ENCODE results near the gene NATD1. TPM values are rescaled to one million over a fixed set of nuclear protein-coding genes. Genes with fewer than 3 reads are reported as not detected.

NATD1 gene
- total RNA-seq, 4 donors from 2014 or later = 2.4 to 5.1 (median 3.2) TPM

- TF ChIP-seq CTCF (IDR thresholded peaks at IDR 0.05) (no peak), POLR2A (IDR thresholded peaks at IDR 0.05) (no peak)
- no peaks in the 10 kb centered on the region for H3K9me3 ChIP-seq
- H3K27me3 ChIP-seq = peaks cover 0 to 5% (median 0%) of the 10 kb centered on the region in 4 donors
- H3K4me3 ChIP-seq = no peak overlapping the region
- intact Hi-C loops (cut with DNase I) = loop anchor here (10.0 kb wide), 1 partner anchor 1232 kb away; no protein-coding TSS in a partner anchor
- no peak for DNase-seq
- H3K27ac ChIP-seq = no peak overlapping the region
- peaks cover 21 to 70% (median 33%) of the 10 kb centered on the region in 3 donors for H3K4me1 ChIP-seq
- WGBS, 2 donors = 78 to 79% methylated on average over 14 to 17 of the region's 20 CpGs
- peaks cover 0 to 35% (median 0%) of the 10 kb centered on the region in 3 donors for H3K36me3 ChIP-seq
Measured at GRCh38 chr17:21292867-21293830, 39.9 kb upstream of the NATD1 start.

- Histone ChIP-seq H3K4me3 (no peak overlapping the region), H3K9me3 (no peaks in the 10 kb centered on the region), H3K27ac (no peak overlapping the region), H3K27me3 (peaks cover 0 to 5% (median 0%) of the 10 kb centered on the region in 4 donors), H3K36me3 (peaks cover 0 to 29% (median 0%) of the 10 kb centered on the region in 3 donors), H3K4me1 (peaks cover 34 to 77% (median 44%) of the 10 kb centered on the region in 3 donors)
- TF ChIP-seq CTCF (IDR thresholded peaks at IDR 0.05) = no peak
- no peak for TF ChIP-seq POLR2A (IDR thresholded peaks at IDR 0.05)
- DNase-seq = no peak
- WGBS, 2 donors = 64 to 66% methylated on average over 10 to 11 of the region's 12 CpGs
- intact Hi-C loops (cut with DNase I) = loop anchor here (10.0 kb wide), 1 partner anchor 1233 kb away; no protein-coding TSS in a partner anchor
Measured at GRCh38 chr17:21291862-21292261, 38.7 kb upstream of the NATD1 start.

- H3K4me3 ChIP-seq = no peak overlapping the region
Measured at GRCh38 chr17:21291357-21291756, 38.1 kb upstream of the NATD1 start.

GRCh38 chr17:21289902-21290571 is 36.8 kb upstream of the NATD1 start:
- Histone ChIP-seq H3K4me1 (peaks cover 44 to 77% (median 44%) of the 10 kb centered on the region in 3 donors), H3K36me3 (peaks cover 0 to 29% (median 0%) of the 10 kb centered on the region in 3 donors), H3K9me3 (no peaks in the 10 kb centered on the region), H3K27me3 (peaks cover 0 to 5% (median 0%) of the 10 kb centered on the region in 4 donors), H3K4me3 (no peak overlapping the region), H3K27ac (peak overlapping the region in 3 of 4 donors; percentile 43 to 97 (median 90))
- no peak for TF ChIP-seq CTCF (IDR thresholded peaks at IDR 0.05)
- TF ChIP-seq POLR2A (IDR thresholded peaks at IDR 0.05) = no peak
- intact Hi-C loops (cut with DNase I) = loop anchor here (10.0 kb wide), 1 partner anchor 1235 kb away; no protein-coding TSS in a partner anchor
- no peak for DNase-seq
- WGBS, 2 donors = 40 to 46% methylated on average over 3 to 7 of the region's 18 CpGs

More at GRCh38 chr17:21291357-21291756, 38.1 kb upstream of the NATD1 start:
- intact Hi-C loops (cut with DNase I) = loop anchor here (10.0 kb wide), 1 partner anchor 1233 kb away; no protein-coding TSS in a partner anchor
- no peak for DNase-seq
- peaks cover 0 to 29% (median 0%) of the 10 kb centered on the region in 3 donors for H3K36me3 ChIP-seq
- no peak for TF ChIP-seq CTCF (IDR thresholded peaks at IDR 0.05)
- no peak overlapping the region for H3K27ac ChIP-seq
- WGBS, 2 donors = 64 to 69% methylated on average over 10 of the region's 10 CpGs
- no peaks in the 10 kb centered on the region for H3K9me3 ChIP-seq
- peaks cover 39 to 77% (median 45%) of the 10 kb centered on the region in 3 donors for H3K4me1 ChIP-seq
- peaks cover 0 to 5% (median 0%) of the 10 kb centered on the region in 4 donors for H3K27me3 ChIP-seq
